HG03196 (cell line): ENCODE results near the gene SNX10.
A peak's percentile ranks its signal among the peaks of the same experiment; 100 is the strongest.

Experiments
- ATAC-seq: cut with Tn5 transposase; IDR thresholded peaks from one replicate; pipeline ENCODE4 v1.9.1; 2021; ENCODE audit not compliant: unreplicated experiment

SNX10 gene

GRCh38 chr7:26295586-26295985 lies 3.9 kb downstream of the SNX10 start:
- ATAC-seq: no peak

GRCh38 chr7:26298472-26299058 lies 6.9 kb downstream of the SNX10 start:
- no peak for ATAC-seq

GRCh38 chr7:26305090-26305868 lies 13.6 kb downstream of the SNX10 start:
- ATAC-seq: no peak

GRCh38 chr7:26305869-26306665 lies 14.4 kb downstream of the SNX10 start:
- no peak for ATAC-seq

- no peak for ATAC-seq
These were observed 15.1 kb downstream of the SNX10 start for GRCh38 chr7:26306790-26307189.

- ATAC-seq: no peak
These were observed 15.6 kb downstream of the SNX10 start for GRCh38 chr7:26307226-26307625.

DNA sequence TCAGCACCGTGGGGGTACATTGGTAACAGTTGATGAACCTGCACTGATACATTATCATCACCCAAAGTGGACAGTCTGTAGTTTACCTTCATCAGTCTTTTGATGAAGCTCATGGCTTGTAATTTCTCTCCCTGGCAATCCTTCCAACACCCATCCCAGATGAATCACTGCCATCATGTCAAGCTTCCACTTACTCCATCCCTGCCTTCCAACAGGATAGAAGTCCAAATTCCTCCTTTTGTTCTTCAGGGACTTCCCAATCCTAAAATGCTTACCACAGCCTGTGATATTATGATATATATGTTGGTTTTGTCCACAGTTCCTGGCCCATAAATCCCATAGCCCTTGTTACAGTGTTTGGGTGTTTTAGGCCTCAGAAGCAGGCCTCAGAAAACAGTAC lies 16.1 kb downstream of the SNX10 start:
- no peak for ATAC-seq

GRCh38 chr7:26308551-26308950 lies 16.9 kb downstream of the SNX10 start:
- no peak for ATAC-seq

GRCh38 chr7:26309089-26309488 lies 17.4 kb downstream of the SNX10 start:
- no peak for ATAC-seq

GRCh38 chr7:26311798-26312197 lies 20.1 kb downstream of the SNX10 start:
- ATAC-seq: no peak

DNA sequence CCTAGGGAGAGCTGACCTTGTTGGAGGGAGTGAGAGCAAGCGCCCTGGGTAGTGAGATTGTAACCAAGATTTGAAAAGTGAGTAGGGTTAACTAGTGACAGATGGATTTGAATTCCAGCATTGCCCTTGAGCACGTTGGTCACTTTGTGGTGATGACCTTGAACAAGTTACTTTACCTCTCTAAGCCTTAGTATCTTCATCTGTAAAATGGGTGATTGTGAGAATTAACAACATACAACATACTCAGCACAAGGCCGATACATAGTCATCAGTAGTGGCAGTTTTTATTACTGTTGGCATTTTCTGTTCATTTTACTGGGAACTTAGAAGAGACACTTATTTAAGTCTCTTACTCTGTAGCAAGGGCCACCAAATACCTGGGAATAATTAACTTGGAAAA lies 25.5 kb downstream of the SNX10 start:
- ATAC-seq: no peak

- no peak for ATAC-seq
These were observed 27.3 kb downstream of the SNX10 start for GRCh38 chr7:26318921-26319320.

- no peak for ATAC-seq
These were observed 28.0 kb downstream of the SNX10 start for GRCh38 chr7:26319636-26320035.

DNA sequence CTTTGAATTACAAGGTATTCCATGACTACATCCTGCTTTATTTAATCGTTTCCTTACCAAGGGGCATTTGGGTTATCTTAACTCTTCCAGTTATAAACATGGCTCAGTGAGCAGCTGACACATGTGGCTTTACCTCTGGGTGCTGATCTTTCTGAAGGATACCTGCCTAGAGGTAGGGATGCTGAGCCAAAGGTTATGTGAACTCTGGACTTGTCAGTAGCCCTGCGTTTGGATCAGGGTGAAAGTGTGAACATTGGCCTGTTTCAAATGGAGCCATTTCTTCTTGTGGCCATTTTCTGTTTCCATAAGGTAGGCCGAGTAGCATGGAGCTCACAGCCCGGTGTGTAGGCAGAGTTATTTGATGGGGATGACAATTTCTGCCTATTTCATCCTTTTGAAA lies 29.2 kb downstream of the SNX10 start:
- ATAC-seq: no peak

- no peak for ATAC-seq
These were observed 29.8 kb downstream of the SNX10 start for GRCh38 chr7:26321435-26321834.

GRCh38 chr7:26326211-26326610 lies 34.5 kb downstream of the SNX10 start:
- no peak for ATAC-seq

DNA sequence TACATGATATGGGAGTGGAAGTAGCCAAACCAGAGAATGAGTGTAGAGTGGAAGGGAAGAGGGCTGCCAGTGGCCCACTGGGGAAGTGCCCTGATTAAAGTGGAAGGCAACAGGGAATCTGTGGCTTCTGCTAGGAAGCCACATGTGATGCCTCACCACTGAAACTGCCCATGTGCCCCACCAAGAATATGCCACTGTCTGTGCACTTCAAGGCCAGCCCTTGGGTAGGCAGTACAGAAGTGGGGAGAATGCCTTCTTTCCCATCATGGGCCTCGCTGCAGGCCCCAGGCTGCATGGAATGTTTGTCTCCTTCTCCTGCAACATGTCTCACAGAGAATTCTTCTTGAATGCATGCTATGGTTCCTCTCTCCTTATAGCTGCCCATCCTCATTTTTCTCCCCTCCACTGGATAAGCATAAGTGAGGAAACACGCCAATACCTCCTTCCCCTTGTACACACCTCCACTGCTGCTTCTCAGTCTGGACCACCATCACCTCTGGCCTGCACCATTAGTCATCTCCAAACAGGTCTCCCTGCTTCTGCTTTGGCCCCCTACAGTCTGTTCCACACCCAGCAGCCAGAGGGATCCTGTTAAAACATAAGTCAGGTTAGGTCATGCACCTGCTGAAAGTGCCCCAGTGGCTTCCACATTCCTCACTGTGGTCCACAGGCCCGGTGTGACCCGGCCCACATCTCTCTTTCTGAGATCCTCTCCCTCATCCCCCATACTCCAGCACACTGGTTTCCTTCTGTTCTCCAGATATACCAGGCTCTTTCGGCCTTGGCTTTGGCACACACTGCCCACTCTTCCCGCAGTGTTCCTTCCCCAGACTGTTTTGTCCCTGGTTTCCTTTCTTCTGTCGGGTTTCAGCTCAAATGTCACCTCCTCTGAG lies 37.1 kb downstream of the SNX10 start:
- no peak for ATAC-seq

DNA sequence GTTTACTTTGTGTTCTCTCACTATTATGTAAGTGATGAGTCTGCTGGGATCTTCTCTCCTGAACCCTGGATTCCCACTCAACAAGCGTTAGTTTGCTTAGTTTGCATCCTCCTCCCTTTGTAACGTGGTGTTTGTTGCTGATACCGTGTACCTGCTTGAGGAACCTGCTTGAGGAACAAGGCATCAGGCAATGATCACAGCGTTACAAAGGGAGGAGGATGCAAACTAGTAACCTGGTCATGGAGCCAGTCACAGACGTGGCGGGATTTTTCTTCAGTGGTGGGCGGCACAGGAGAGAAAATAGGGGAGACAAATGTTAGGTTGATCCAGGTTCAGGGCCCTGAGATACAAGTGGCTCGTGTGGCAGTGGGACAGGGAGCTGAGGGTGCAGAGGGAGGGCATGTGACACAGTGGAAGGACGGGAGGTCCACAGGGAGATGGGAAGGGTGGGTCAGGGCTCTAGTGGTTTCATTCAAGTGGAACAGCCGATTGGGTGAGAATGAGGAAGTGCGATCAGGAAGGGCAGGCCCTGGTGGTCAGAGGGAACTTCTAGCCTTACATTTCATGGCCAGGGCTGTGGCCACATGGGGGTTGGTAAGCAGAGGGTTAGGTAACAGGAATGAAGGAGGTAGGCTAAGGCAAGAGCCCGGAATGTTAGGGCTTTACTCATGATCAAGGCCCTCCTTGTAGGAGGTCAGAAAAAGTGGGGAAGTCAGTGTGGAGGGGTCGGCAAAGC lies 38.0 kb downstream of the SNX10 start:
- peak; percentile 46 for ATAC-seq

DNA sequence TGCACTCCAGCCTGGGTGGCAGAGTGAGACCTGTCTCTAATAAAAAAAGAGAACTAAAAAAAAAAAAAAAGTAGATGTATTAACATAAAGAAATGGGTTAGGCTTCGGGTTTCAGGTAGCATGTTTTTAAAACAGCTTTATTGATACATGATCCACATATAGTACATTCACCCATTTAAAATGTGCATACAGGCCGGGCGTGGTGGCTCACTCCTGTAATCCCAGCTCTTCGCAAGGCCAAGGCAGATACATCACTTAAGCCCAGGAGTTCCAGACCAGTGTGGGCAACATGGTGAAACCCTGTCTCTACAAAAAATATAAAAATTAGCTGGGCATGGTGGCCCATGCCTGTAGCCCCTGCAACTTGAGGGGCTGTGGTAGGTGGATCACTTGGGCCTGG lies 39.5 kb downstream of the SNX10 start:
- no peak for ATAC-seq

DNA sequence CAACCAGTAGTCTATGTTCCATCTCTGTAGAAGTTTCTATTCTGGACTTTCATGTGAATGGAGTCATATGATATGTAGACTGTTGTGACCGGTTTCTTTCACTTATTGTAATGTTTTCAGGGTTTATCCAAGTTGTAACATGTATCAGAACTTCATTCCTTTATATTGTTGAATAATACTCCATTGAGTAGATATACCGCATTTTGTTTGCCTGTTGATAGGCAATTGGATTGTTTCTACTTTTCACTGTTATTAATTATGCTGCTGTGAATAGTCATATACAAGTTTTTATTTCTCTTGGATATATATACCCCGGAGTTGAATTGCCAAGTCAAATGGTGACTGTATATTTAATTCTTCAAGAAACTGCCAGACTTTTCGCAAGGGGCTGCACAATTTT lies 40.1 kb downstream of the SNX10 start:
- ATAC-seq: no peak
